Astrocyte (in vitro differentiated cells and primary cell): Measurements from ENCODE around the gene C19orf53.

Experiments
- CTCF ChIP-seq: IDR thresholded peaks from 2 replicates; pipeline ENCODE4 v1.5.1; 2011; ENCODE audit warnings: low read depth, mild to moderate bottlenecking, inconsistent platforms, low read length, moderate library complexity; ENCODE audit not compliant: insufficient read depth
- EZH2 ChIP-seq: IDR thresholded peaks from 2 replicates; pipeline ENCODE4 v1.6.1; 2012; ENCODE audit warnings: mild to moderate bottlenecking, low read length, inconsistent platforms; ENCODE audit not compliant: insufficient read depth

GRCh38 chr19:13764821-13765394 is 9.3 kb upstream of the C19orf53 start:
- TF ChIP-seq CTCF = no peak
- TF ChIP-seq EZH2 = no peak
